SK-N-SH (cell line): Measurements from ENCODE around the gene SLC25A21. TPM values are rescaled to one million over a fixed set of nuclear protein-coding genes. Genes with fewer than 3 reads are reported as not detected.

Experiments
- CTCF ChIA-PET: fragments of 300-600, 350-600 bp; formaldehyde crosslinking; extraction: SDS; loops from one replicate; lab custom pipeline; 2021; lab: Yijun Ruan, JAX
- POLR2A ChIA-PET: fragments of 350-600 bp; sonication (Branson Sonifier 250); formaldehyde crosslinking; extraction: SDS; loops from one replicate; lab custom pipeline; 2020; ENCODE audit warnings: antibody characterized with exemption, inconsistent platforms; lab: Yijun Ruan, JAX
- DNase-seq: peaks from one replicate; pipeline ENCODE4 v3.0.0; 2012
- H2AFZ ChIP-seq: fragments of 200-600 bp; sonication (generic); 2 replicates; pipeline ENCODE4 v1.8.1; 2016; ENCODE audit warnings: antibody characterized with exemption, mild to moderate bottlenecking, low read depth
- H3F3A ChIP-seq: fragments of 200-600 bp; sonication (generic); replicated peaks from 2 replicates; pipeline ENCODE3; 2016; ENCODE audit warnings: antibody characterized with exemption, mild to moderate bottlenecking; ENCODE audit not compliant: insufficient read depth
- H3K27ac ChIP-seq, 2 experiments: fragments of 200-500 bp in 1 of 2; fragments of 200-600 bp in 1 of 2; sonication (Bioruptor generic) in 1 of 2; sonication (generic), shearing (Covaris generic) in 1 of 2; 2 replicates each; pipeline versions ENCODE4 v1.5.1 to v1.6.1; 2014 to 2016; ENCODE audit warnings: low read depth in 2 of 2, inconsistent platforms in 1 of 2, low read length in 1 of 2, mild to moderate bottlenecking in 1 of 2, mixed read lengths in 1 of 2
- H3K27me3 ChIP-seq: fragments of 200-600 bp; sonication (generic), shearing (Covaris generic); 2 replicates; pipeline ENCODE4 v1.6.1; 2016; ENCODE audit warnings: mixed run types; ENCODE audit not compliant: insufficient read depth
- H3K36me3 ChIP-seq, 2 experiments: fragments of 200-500 bp in 1 of 2; fragments of 200-600 bp in 1 of 2; sonication (Bioruptor generic) in 1 of 2; sonication (generic) in 1 of 2; replicated peaks in 1 of 2; 2 replicates each; pipeline versions ENCODE3 to v1.5.1; 2014 to 2016; ENCODE audit warnings: low read length in 1 of 2, mild to moderate bottlenecking in 1 of 2; ENCODE audit not compliant: insufficient read depth in 2 of 2, control insufficient read depth in 1 of 2
- H3K4me1 ChIP-seq, 2 experiments: fragments of 200-500 bp in 1 of 2; fragments of 200-600 bp in 1 of 2; sonication (Bioruptor generic) in 1 of 2; sonication (generic), shearing (Covaris generic) in 1 of 2; 2 replicates each; pipeline versions ENCODE4 v1.5.1 to v1.6.1; 2014 to 2016; ENCODE audit warnings: low read depth in 1 of 2, low read length in 1 of 2, mixed run types in 1 of 2; ENCODE audit not compliant: insufficient read depth in 2 of 2, control insufficient read depth in 1 of 2
- H3K4me2 ChIP-seq: fragments of 200-600 bp; sonication (generic), shearing (Covaris generic); 2 replicates; pipeline ENCODE4 v1.6.1; 2017; ENCODE audit warnings: mixed run types
- H3K4me3 ChIP-seq, 2 experiments: fragments of 200-500 bp in 1 of 2; fragments of 200-600 bp in 1 of 2; sonication (Bioruptor generic) in 1 of 2; sonication (generic), shearing (Covaris generic) in 1 of 2; 2 replicates each; pipeline versions ENCODE4 v1.5.1 to v1.8.1; 2014 to 2016; ENCODE audit warnings: low read depth in 2 of 2, inconsistent platforms in 1 of 2, low read length in 1 of 2, mild to moderate bottlenecking in 1 of 2, mixed read lengths in 1 of 2, moderate library complexity in 1 of 2
- H3K79me2 ChIP-seq: fragments of 200-600 bp; sonication (generic); 2 replicates; pipeline ENCODE4 v1.8.1; 2017; ENCODE audit warnings: mild to moderate bottlenecking; ENCODE audit not compliant: insufficient read depth
- H3K9ac ChIP-seq: fragments of 200-600 bp; sonication (generic); 2 replicates; pipeline ENCODE4 v1.6.1; 2017; ENCODE audit warnings: mixed run types
- H3K9me2 ChIP-seq: fragments of 200-600 bp; sonication (generic); 2 replicates; pipeline ENCODE4 v1.6.1; 2017; ENCODE audit warnings: mixed run types
- H3K9me3 ChIP-seq: fragments of 200-600 bp; sonication (generic); 2 replicates; pipeline ENCODE4 v1.6.1; 2017; ENCODE audit warnings: mixed run types, mild to moderate bottlenecking, moderate library complexity
- H4K20me1 ChIP-seq: fragments of 200-600 bp; sonication (generic); 2 replicates; pipeline ENCODE4 v1.6.1; 2017; ENCODE audit warnings: mild to moderate bottlenecking, mixed run types; ENCODE audit not compliant: insufficient read depth
- FOXJ3 ChIP-seq: sonication (generic); formaldehyde crosslinking; IDR thresholded peaks from 2 replicates; pipeline ENCODE4 v1.5.1; 2020; ENCODE audit warnings: mild to moderate bottlenecking, missing genetic modification reagents
- GATA2 ChIP-seq: sonication (generic); formaldehyde crosslinking; IDR thresholded peaks from 2 replicates; pipeline ENCODE4 v1.5.0; 2020; ENCODE audit warnings: mild to moderate bottlenecking, missing genetic modification reagents
- IRF3 ChIP-seq: fragments of 150-350 bp; IDR thresholded peaks from 2 replicates; pipeline ENCODE4 v1.6.1; 2016; ENCODE audit warnings: mild to moderate bottlenecking, low read depth, low read length
- JUND ChIP-seq: IDR thresholded peaks from 2 replicates; pipeline ENCODE4 v1.4.0; 2012
- MAX ChIP-seq: IDR thresholded peaks from 2 replicates; pipeline ENCODE4 v1.4.0; 2012; ENCODE audit warnings: low read depth
- NFIC ChIP-seq: IDR thresholded peaks from 2 replicates; pipeline ENCODE4 v1.4.0; 2012; ENCODE audit warnings: borderline replicate concordance
- NRF1 ChIP-seq: IDR thresholded peaks from 2 replicates; pipeline ENCODE4 v1.6.1; 2012; ENCODE audit warnings: low read depth, mild to moderate bottlenecking, low read length
- PBX3 ChIP-seq: IDR thresholded peaks from 2 replicates; pipeline ENCODE4; 2012
- RAD21 ChIP-seq: IDR thresholded peaks from 2 replicates; pipeline ENCODE4 v1.6.1; 2012; ENCODE audit warnings: mild to moderate bottlenecking, low read length
- REST ChIP-seq: IDR thresholded peaks from 2 replicates; pipeline ENCODE4 v1.6.1; 2012; ENCODE audit warnings: mild to moderate bottlenecking, low read depth, low read length, moderate library complexity
- TAF1 ChIP-seq: IDR thresholded peaks from 2 replicates; pipeline ENCODE4 v1.6.1; 2012; ENCODE audit warnings: low read depth, mild to moderate bottlenecking, low read length, moderate library complexity, borderline replicate concordance
- TCF12 ChIP-seq: IDR thresholded peaks from 2 replicates; pipeline ENCODE4 v1.4.0; 2012
- TEAD4 ChIP-seq: IDR thresholded peaks from 2 replicates; pipeline ENCODE4 v1.4.0; 2012; ENCODE audit warnings: mild to moderate bottlenecking, borderline replicate concordance; ENCODE audit not compliant: insufficient read depth
- USF1 ChIP-seq: IDR thresholded peaks from 2 replicates; pipeline ENCODE4 v1.4.0; 2012; ENCODE audit warnings: low read depth, borderline replicate concordance
- ZBTB33 ChIP-seq: IDR thresholded peaks from 2 replicates; pipeline ENCODE4 v1.4.0; 2012; ENCODE audit warnings: low read depth, borderline replicate concordance
- WGBS: methylation state at CpG from one replicate; pipeline ENCODE4 v1.1.6; 2017; ENCODE audit warnings: low lambda C conversion rate; 5-methylcytosine and 5-hydroxymethylcytosine counted together
- polyA plus RNA-seq, 3 experiments: library from polyadenylated mRNA; depleted of rRNA; stranded (reverse); fragments of >200 nt; gene quantifications; 2 replicates each; pipeline ENCODE4 v1.2.3, GENCODE V29; 2012

Gene SLC25A21
- polyA plus RNA-seq, 1 of the 3 experiments (the other 2 are of a cell fraction), result not detected

- WGBS, result 10% methylated on average over 2 of the region's 2 CpGs
- Histone ChIP-seq H3K36me3 (no peaks in the 10 kb centered on the region), H3K27ac (no peak overlapping the region), H4K20me1 (no peaks in the 10 kb centered on the region), H3K79me2 (no peaks in the 10 kb centered on the region), H3K9ac (no peak overlapping the region), H3K9me3 (no peaks in the 10 kb centered on the region), H3K9me2 (no peaks in the 10 kb centered on the region), H3K4me1 (no peaks in the 10 kb centered on the region), H3K4me3 (no peak overlapping the region), H3F3A (no peaks in the 10 kb centered on the region), H3K27me3 (no peaks in the 10 kb centered on the region), H3K4me2 (no peak overlapping the region), H2AFZ (no peak overlapping the region)
- no peak for DNase-seq
- POLR2A ChIA-PET, result no interaction called here
- CTCF ChIA-PET, result no interaction called here
- TF ChIP-seq REST (no peak), FOXJ3 (CRISPR knock-in tag) (no peak), TCF12 (no peak)
These were observed 247.3 kb downstream of the SLC25A21 start for GRCh38 chr14:36925094-36925493.

- ChIA-PET POLR2A (no interaction called here), CTCF (no interaction called here)
- H3K9me3 ChIP-seq, result no peaks in the 10 kb centered on the region
- no peaks in the 10 kb centered on the region for H3K27me3 ChIP-seq
- no peak overlapping the region for H3K9ac ChIP-seq
- no peaks in the 10 kb centered on the region for H3K79me2 ChIP-seq
- H3K4me2 ChIP-seq, result no peak overlapping the region
- H3K27ac ChIP-seq, result no peak overlapping the region
- DNase-seq, result no peak
- no peak overlapping the region for H2AFZ ChIP-seq
- H4K20me1 ChIP-seq, result no peaks in the 10 kb centered on the region
- H3K4me3 ChIP-seq, result no peak overlapping the region
- H3K4me1 ChIP-seq, result no peaks in the 10 kb centered on the region
- no peaks in the 10 kb centered on the region for H3F3A ChIP-seq
- H3K9me2 ChIP-seq, result no peaks in the 10 kb centered on the region
- H3K36me3 ChIP-seq, result no peaks in the 10 kb centered on the region
- WGBS, result 10% methylated on average over 2 of the region's 2 CpGs
- TF ChIP-seq NFIC (no peak), TEAD4 (no peak), USF1 (no peak), TCF12 (no peak), GATA2 (CRISPR knock-in tag) (no peak), MAX (no peak), ZBTB33 (no peak), IRF3 (no peak), TAF1 (no peak), REST (no peak), PBX3 (no peak), RAD21 (no peak), JUND (no peak), NRF1 (no peak)
These were observed 255.7 kb downstream of the SLC25A21 start for GRCh38 chr14:36916668-36917067.
